ENCODE results near the gene PRM2.

The PRM2 gene
- 0 reads per million in 3 experiments for total RNA-seq

DNA sequence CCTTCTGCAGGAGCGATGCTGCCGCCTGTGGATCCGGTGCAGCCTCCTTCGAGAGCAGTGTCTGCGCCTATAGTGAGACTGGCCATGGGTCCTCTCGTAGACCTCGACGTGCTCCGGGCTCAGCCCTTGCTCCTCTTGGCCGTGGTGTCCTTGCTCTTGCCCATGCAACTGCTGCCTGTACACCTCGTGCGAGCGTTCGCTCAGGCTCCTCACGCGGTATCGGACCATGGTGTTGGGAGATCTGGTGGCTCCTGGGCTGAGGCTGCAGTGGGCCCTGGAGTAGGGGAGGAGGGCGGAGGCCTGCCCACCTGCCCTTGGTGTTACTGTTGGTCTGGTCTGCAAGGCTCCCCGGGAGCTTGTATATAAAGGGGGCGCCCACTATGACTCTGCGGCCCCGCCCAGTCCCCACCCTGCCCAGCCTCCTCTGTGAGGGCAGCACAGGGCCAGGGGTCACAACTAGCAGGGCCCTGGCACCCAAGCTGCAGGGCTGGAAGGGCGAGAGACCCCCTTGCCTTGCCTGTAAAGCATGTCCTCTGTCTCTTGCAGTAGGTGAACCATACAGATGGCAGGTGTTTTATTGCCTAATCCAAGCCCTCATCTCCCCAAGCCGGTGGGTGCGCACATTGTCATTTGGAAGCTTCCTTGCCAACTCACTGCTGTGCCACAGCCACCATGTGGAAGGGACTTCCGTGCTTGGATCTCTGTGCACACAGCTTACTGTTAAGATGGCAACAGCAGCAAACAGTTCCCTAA, at the start of gene PRM2:
PRM2 (minus strand) TSS at position 338 of the 753 bp plus-strand sequence; CDS start at position 228, 110 bp downstream.
- DNase-seq, result no peak

DNA sequence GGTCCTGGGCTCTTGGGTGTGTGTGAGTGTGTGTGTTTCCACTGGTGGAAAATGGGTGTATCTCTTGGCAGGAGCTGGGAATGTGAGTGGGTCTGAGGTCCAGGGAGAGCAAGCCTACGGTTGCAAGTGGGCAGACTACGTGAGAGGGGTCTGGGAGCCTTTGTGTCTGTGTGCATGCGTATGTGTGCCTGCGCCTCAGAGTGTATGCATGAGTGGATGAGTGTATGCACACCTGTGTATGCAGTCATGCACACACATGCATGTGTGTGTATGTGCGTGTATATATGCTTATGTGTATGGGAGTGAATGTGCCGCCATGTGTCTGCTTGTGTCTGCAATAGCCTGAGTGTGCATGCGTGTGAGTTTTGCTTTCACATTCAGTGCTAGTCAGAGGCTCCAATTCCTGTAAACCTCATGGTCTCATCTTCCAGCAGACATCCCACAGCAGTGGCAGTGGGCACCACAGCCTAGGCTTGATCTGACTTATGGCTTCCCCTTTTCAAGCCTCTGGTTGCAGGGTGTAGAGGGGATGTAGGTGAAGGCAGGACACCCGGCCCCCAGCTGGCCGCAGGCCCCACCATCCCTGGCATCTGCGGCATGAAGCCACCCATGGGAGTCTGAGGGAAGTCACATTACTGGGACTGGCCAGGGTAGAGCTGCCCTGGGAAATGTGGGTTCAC, 49.3 kb upstream of the PRM2 start:
- DNase-seq, result no peak

DNA sequence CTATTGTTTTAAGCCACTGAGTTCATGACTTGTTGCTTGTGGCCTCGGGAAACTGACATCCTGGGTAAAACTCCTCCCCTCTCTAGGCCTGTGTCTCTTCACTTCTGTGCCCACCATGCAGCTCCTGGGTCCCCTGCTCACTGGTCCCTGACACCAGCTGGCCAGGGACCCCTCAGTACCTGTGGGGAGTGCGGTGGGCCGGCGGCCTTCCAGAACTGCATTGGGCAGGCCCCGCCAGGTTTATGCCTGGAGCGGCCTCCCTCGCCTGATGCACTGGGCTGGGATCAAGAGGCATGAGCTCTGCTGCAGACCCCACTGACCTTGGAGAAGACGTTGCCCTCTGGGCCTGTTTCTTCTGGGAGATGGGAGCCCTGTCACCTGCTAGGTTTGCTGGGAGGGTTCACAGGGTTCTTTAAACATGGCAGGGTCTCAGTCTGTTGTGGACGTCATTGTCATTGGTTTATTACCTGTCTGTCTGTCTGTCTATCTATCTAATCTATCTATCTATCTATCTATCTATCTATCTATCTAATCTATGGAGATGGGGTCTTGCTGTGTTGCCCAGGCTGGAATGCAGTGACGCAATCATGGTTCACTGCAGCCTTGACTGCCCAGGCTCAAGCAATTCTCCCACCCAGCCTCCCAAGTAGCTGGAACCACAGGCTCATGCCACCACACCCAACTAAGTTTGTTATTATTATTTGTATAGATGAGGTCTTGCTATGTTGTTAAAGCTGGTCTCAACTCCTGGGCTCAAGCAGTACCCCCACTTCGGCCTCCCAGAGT, 47.5 kb upstream of the PRM2 start:
- no peak for DNase-seq

DNA sequence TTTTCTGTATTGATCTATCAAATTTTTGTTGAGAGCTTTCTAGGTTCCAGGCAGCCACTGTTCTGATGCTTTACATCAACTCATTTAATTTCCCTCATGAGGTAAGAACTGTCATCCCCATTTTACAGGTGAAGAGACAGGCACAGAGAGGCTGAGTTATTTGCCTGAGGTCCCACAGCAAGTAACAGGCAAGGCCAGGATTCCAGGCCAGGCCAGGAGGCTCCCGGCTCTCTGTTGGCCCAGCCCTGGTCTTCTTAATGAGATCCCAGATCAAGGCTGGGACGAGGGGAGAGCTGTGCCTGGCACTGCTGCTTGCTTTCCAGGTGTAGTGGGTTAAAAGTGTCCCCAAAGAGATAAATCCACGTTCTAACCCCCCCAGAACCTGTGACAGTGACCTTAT, 46.5 kb upstream of the PRM2 start:
- DNase-seq, result no peak

DNA sequence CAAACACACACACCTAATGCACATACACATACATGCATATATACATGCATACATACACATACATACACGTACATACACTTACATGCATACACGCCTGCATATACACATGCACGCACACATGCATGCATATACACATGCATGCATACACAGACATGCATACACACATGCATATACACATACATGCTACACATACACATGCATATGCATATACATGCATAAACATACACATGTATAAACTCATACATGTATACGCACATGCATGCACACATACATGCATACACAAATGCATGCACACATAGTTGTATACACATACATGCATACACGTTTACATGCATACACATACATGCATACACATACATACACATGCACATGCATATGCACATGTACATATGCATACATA, 45.4 kb upstream of the PRM2 start:
- no peak for DNase-seq

- no peak for DNase-seq
Observed at GRCh38 chr16:11320170-11320569, 43.9 kb upstream of the PRM2 start.

GRCh38 chr16:11319529-11320146, 43.4 kb upstream of the PRM2 start:
- no peak for DNase-seq

DNA sequence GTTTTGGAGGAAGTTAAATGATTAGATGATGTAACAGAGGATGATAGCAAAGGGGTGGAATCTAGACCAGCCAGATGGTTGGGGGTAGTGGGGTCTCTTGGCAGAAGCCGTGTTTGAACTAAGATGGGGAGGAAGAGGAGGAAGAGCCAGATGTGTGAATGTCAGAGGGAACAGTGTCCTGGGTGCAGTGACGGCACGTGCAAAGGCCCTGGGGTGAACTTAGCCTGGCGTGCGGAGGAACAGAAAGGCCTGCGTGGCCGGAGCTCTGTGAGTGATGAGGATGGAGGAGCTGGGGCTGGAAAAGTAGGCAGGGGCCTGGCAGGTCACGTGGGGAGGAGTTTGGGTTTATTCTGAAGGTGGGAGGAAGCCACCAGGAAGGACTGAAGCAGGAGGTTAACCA, 42.5 kb upstream of the PRM2 start:
- DNase-seq, result no peak

- DNase-seq, result no peak
Observed at GRCh38 chr16:11316331-11317015, 40.2 kb upstream of the PRM2 start.

GRCh38 chr16:11315510-11315909, 39.2 kb upstream of the PRM2 start:
- DNase-seq, result no peak

- no peak for DNase-seq
Observed at GRCh38 chr16:11314309-11314894, 38.1 kb upstream of the PRM2 start.

DNA sequence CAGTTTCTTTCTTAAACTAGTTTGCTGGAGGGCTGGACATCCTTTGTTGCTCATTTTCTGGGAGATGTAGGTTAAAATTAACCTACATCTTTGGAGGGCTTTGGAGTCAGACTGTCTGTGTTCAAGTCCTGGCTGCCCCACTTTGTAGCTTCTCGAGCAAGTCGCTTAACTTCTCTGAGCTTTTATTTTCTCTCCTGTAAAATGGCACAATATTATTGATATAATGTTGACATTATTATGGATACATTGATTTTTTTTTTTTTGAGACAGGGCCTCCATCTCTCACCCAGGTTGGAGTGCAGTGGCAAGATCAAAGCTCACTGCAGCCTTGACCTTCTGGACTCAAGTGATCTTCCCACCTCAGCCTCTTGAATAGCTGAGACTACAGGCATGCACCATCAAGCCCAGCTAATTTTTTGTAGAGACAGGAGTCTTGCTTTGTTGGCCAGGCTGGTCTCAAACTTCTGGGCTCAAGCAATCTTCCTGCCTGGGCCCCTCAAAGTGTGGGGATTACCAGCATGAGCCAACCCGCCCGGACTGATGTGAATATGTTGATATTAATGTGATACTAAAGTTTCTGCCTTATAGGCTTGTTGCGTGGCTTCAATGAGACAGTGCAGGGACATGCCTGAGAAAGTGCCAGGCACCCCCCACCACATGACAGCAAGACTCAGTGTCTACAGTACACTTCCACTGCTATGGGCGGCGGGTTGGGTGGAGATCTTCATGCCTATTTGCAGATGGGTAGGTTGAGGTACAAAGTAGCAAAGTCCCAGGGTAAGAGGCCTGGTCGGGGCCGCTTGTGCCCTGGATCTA, 37.4 kb upstream of the PRM2 start:
- DNase-seq, result no peak

GRCh38 chr16:11312718-11313492, 36.6 kb upstream of the PRM2 start:
- no peak for DNase-seq

GRCh38 chr16:11310997-11311561, 34.8 kb upstream of the PRM2 start:
- peak; percentile 58 for DNase-seq

GRCh38 chr16:11310634-11310977, 34.3 kb upstream of the PRM2 start:
- DNase-seq, result no peak

- DNase-seq, result no peak
Observed at GRCh38 chr16:11309895-11310633, 33.8 kb upstream of the PRM2 start.

DNA sequence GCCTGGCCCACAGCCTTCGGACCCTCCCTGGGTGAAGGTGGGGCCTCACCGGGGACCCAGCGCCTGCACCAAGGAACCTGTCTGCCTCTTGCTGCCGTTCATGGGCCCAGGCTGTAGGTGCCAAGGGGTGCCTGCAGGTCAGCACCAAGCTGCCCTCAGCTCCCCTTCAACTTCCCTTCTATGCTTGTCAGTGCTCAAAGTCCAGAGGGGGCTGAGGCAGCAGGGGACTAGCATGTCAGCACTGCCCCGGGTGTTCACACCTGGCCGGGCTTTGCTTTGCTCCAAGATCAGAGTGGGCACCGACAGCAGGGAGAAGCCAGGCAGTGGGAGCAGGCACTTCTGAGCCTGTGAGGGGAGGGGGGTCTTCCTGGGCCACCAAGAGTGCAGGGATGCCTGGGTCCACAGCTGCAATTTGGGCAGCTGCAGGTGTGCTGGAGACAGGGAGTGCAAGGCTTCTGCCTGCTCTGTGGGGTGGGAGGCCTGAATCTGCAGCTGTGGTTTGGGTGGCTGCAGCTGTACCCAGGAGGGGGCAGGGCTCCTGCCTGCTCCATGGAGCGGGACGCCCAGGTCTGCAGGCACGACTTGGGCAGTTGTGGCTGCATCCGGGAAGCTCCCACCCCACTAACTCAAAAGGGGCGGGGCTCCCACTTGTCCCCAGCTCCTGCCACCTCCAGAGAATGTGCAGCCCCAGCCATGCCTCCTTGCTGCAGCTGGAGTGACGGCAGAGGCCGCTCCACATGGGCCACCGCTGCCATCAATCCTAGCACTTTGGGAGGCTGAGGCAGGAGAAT, 32.4 kb upstream of the PRM2 start:
- no peak for DNase-seq
